ENCODE measurements around the gene MARCHF2.

DNA sequence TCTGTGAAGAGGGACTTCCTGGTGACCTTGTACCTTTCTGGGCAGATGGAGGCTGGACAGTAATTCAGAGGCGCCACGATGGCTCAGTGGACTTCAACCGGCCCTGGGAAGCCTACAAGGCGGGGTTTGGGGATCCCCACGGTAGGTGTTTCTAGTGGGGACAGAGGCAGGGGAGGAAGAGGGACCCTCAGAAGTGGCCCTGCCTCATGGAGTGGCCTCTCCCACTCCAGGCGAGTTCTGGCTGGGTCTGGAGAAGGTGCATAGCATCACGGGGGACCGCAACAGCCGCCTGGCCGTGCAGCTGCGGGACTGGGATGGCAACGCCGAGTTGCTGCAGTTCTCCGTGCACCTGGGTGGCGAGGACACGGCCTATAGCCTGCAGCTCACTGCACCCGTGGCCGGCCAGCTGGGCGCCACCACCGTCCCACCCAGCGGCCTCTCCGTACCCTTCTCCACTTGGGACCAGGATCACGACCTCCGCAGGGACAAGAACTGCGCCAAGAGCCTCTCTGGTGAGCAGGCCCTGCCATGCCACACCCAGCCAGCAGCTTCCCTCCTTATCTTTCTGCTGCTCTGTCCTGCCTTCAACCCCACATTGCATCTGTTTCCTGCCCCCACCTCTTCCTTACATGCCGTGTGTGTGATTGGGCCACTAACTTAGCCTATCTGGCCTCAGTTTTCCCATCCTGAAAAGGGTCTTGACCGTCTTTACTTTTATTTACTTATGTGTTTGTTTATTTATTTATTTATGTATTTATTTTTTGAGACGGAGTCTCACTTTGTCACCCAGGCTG, 41.9 kb upstream of the MARCHF2 start:
- TF ChIP-seq, protein P1, sequence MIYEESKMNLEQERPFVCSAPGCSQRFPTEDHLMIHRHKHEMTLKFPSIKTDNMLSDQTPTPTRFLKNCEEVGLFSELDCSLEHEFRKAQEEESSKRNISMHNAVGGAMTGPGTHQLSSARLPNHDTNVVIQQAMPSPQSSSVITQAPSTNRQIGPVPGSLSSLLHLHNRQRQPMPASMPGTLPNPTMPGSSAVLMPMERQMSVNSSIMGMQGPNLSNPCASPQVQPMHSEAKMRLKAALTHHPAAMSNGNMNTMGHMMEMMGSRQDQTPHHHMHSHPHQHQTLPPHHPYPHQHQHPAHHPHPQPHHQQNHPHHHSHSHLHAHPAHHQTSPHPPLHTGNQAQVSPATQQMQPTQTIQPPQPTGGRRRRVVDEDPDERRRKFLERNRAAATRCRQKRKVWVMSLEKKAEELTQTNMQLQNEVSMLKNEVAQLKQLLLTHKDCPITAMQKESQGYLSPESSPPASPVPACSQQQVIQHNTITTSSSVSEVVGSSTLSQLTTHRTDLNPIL (CRISPR knock-in tag; IDR thresholded peaks at IDR 0.05; ENCODE audit: low read depth): no peak
- TF ChIP-seq BACH2 (CRISPR knock-in tag; IDR thresholded peaks at IDR 0.05; ENCODE audit: borderline replicate concordance) (no peak), PPARA (CRISPR knock-in tag; IDR thresholded peaks at IDR 0.05; ENCODE audit: borderline replicate concordance) (no peak), RARB (CRISPR knock-in tag; IDR thresholded peaks at IDR 0.05) (no peak), ZFP3 (CRISPR knock-in tag; IDR thresholded peaks at IDR 0.05) (no peak)
- TF ChIP-seq, protein P2, sequence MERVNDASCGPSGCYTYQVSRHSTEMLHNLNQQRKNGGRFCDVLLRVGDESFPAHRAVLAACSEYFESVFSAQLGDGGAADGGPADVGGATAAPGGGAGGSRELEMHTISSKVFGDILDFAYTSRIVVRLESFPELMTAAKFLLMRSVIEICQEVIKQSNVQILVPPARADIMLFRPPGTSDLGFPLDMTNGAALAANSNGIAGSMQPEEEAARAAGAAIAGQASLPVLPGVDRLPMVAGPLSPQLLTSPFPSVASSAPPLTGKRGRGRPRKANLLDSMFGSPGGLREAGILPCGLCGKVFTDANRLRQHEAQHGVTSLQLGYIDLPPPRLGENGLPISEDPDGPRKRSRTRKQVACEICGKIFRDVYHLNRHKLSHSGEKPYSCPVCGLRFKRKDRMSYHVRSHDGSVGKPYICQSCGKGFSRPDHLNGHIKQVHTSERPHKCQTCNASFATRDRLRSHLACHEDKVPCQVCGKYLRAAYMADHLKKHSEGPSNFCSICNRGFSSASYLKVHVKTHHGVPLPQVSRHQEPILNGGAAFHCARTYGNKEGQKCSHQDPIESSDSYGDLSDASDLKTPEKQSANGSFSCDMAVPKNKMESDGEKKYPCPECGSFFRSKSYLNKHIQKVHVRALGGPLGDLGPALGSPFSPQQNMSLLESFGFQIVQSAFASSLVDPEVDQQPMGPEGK (CRISPR knock-in tag; IDR thresholded peaks at IDR 0.05; ENCODE audit: borderline replicate concordance): no peak
